Measurements from ENCODE around the gene ZBTB20.
"Not testable (repeated sequence)": the region's sequence is repeated elsewhere in the genome, so short reads cannot be mapped to it uniquely, and the experiment has no call there.

Gene ZBTB20

GRCh38 chr3:115146418-115147328 is at the start of gene ZBTB20:
Gene ZBTB20 (minus strand): TSS chr3:115147288.
- peak; percentile 65 for DNase-seq

- no peak for DNase-seq
Measured at GRCh38 chr3:115194476-115194875, 47.4 kb upstream of the ZBTB20 start.

GRCh38 chr3:115190747-115191146 is 43.7 kb upstream of the ZBTB20 start:
- DNase-seq: no peak

GRCh38 chr3:115187149-115187757 is 40.2 kb upstream of the ZBTB20 start:
- DNase-seq: no peak

GRCh38 chr3:115186351-115187148 is 39.5 kb upstream of the ZBTB20 start:
- DNase-seq: no peak

GRCh38 chr3:115184859-115185572 is 37.9 kb upstream of the ZBTB20 start:
- not testable (repeated sequence) for DNase-seq

- not testable (repeated sequence) for DNase-seq
Measured at GRCh38 chr3:115178930-115179329, 31.8 kb upstream of the ZBTB20 start.

- no peak for DNase-seq
Measured at GRCh38 chr3:115169808-115170207, 22.7 kb upstream of the ZBTB20 start.

- DNase-seq: no peak
Measured at GRCh38 chr3:115165701-115166100, 18.6 kb upstream of the ZBTB20 start.

- peak; percentile 10 for DNase-seq
Measured at GRCh38 chr3:115165266-115165665, 18.2 kb upstream of the ZBTB20 start.

GRCh38 chr3:115164374-115165221 is 17.5 kb upstream of the ZBTB20 start:
- DNase-seq: no peak

GRCh38 chr3:115162759-115163158 is 15.7 kb upstream of the ZBTB20 start:
- DNase-seq: no peak

GRCh38 chr3:115161866-115162265 is 14.8 kb upstream of the ZBTB20 start:
- DNase-seq: no peak

GRCh38 chr3:115161168-115161834 is 14.2 kb upstream of the ZBTB20 start:
- DNase-seq: no peak

- DNase-seq: no peak
Measured at GRCh38 chr3:115160295-115160694, 13.2 kb upstream of the ZBTB20 start.

GRCh38 chr3:115156046-115156654 is 9.1 kb upstream of the ZBTB20 start:
- no peak for DNase-seq

GRCh38 chr3:115154611-115155010 is 7.5 kb upstream of the ZBTB20 start:
- no peak for DNase-seq

- no peak for DNase-seq
Measured at GRCh38 chr3:115151921-115152320, 4.8 kb upstream of the ZBTB20 start.

GRCh38 chr3:115148142-115148790 is 1.2 kb upstream of the ZBTB20 start:
- no peak for DNase-seq
